Measurements from ENCODE around the gene PERCC1.

Gene PERCC1

DNA sequence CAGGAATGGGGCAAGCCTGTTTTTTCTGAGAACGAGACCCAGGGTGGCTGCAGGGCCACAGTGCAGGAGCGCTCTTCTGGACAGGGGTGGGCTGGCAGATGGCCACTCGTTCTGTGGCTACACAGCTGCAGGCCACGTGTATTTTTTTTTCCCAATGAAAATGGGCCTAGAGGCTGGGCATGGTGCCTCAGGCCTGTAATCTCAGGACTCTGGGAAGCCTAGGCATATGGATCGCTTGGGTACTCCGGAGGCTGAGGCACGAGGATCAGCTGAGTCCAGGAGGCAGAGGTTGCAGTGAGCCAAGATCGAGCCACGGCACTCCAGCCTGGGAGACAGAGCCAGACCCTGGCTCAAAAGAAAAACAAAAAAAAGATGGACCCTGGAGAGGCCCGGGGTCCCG lies 23.1 kb upstream of the PERCC1 start:
- DNase-seq (ENCODE audit: low spot score), result no peak
- H3K27ac ChIP-seq, result peak overlapping the region; percentile 44
- TF ChIP-seq, protein P1, sequence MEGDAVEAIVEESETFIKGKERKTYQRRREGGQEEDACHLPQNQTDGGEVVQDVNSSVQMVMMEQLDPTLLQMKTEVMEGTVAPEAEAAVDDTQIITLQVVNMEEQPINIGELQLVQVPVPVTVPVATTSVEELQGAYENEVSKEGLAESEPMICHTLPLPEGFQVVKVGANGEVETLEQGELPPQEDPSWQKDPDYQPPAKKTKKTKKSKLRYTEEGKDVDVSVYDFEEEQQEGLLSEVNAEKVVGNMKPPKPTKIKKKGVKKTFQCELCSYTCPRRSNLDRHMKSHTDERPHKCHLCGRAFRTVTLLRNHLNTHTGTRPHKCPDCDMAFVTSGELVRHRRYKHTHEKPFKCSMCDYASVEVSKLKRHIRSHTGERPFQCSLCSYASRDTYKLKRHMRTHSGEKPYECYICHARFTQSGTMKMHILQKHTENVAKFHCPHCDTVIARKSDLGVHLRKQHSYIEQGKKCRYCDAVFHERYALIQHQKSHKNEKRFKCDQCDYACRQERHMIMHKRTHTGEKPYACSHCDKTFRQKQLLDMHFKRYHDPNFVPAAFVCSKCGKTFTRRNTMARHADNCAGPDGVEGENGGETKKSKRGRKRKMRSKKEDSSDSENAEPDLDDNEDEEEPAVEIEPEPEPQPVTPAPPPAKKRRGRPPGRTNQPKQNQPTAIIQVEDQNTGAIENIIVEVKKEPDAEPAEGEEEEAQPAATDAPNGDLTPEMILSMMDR (conservative IDR thresholded peaks at IDR 0.05; ENCODE audit: low read depth), result no peak
- CTCF ChIA-PET, result interaction anchor here (0.6 kb wide), 1 partner anchor 44 kb away, joined by 4 read pairs; no protein-coding TSS in a partner anchor
- POLR2A ChIA-PET (ENCODE audit: low non-redundant PET), result interaction anchor here (0.5 to 0.6 kb wide), 2 partner anchors 13 to 281 kb away, joined by 3 to 8 read pairs; partner anchors contain the start of gene UQCC4

DNA sequence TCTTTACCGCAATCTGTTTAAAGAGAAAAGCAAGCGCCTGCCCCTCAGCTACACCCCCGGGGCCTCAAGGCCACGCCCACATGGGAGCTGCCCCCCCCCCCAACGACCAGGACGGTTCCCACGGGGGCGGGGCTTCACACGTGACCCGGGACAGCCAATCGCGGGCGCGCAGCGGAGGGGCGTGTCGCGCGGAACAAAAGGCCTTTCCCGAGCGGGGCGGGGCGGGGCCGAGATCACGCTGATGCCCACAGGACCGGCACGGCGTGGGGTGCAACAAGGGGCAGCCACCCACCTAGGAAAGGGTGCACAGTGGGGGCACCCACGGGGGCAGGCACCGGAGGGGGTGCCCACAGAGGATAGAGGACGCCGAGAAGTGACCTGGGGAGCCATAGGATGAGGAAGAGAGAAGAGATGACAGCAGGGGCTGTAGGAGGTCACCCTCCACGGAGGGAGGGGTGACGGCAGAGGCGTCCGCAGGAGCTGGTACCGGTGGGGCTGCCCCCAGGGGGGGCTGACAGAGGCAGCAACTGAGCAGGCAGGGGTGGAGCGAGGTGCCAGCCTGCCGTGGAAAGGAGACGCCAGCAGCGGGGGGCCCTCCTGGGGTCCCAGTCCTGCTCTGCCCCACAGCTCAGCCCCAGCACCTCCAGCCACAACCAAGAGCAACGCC lies 22.6 kb upstream of the PERCC1 start:
- H3K27ac ChIP-seq, result peak overlapping the region; percentile 44
- CTCF ChIA-PET, result interaction anchor here (0.6 kb wide), 1 partner anchor 45 kb away, joined by 4 read pairs; no protein-coding TSS in a partner anchor
- DNase-seq (ENCODE audit: low spot score), result peak; percentile 97
- POLR2A ChIA-PET (ENCODE audit: low non-redundant PET), result interaction anchor here (0.5 to 0.6 kb wide), 2 partner anchors 12 to 280 kb away, joined by 3 to 8 read pairs; partner anchors contain the start of gene UQCC4
- TF ChIP-seq, protein P1 (conservative IDR thresholded peaks at IDR 0.05; ENCODE audit: low read depth), result no peak

DNA sequence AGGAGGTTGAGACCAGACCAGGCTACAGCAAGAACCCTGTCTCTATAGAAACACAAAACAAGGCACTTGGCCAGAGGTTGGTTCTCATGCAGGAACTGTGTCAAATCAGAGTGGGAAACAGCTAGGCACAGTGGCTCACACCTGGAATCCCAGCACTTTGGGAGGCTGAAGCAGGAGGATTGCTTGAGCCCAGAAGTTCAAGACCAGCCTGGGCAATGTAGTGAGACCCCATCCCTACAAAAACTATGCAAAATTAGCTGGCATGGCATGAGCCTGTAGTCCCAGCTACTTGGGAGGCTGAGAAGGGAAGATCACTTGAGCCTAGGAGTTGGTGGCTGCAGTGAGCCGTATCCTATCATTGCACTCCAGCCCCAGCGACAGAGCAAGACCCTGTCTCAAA lies 18.0 kb upstream of the PERCC1 start:
- ChIA-PET CTCF (interaction anchor here (0.6 to 0.7 kb wide), 4 partner anchors 25 to 1577 kb away, joined by 3 to 4 read pairs (median 3); no protein-coding TSS in a partner anchor), POLR2A (ENCODE audit: low non-redundant PET) (no interaction called here)
- peak overlapping the region; percentile 94; the same call in 1 of the 2 replicates for H3K27ac ChIP-seq
- TF ChIP-seq, protein P1 (conservative IDR thresholded peaks at IDR 0.05; ENCODE audit: low read depth), result no peak
- DNase-seq (ENCODE audit: low spot score), result no peak

DNA sequence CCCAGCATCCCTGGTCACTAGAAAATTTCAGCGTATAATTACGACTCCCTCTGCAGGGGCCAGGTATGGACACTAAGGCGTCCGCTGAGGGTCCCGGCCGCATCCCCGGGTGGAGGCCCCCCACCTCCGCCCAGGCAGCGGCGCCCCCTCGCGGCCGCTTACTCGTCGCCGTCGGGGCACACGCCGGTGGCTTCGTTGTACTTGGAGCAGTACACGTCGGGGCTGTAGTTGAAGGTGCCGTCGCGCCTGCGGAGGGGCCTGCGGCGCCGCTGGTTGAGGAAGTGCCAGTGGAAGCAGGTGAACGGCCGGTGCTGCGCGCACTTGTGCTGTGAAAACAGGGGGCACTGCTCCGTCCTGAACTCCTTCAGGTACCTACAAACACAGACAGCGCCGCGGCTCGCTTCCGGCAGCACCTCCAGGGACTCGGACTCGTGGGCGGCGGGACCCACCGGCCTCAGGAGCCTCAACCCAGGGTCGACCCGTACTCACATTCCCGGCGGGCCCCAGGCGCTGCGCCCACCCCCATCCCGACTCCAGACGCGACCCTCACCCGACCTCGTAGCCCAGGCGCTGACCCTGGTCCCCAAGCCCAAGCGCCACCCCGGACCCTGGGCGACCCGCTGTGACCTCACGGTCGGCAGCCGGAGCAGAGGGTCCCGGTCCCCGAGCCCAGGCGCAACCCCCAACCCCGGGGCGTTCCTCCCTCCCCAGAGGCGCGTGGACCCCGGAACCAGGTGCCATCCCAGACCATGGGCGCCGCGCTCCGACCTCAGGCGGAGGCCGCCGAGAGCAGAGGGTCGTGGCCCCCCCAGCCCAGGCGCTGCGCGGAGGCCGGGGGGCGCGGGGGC lies 17.0 kb upstream of the PERCC1 start:
- DNase-seq (ENCODE audit: low spot score), result peak; percentile 33
- POLR2A ChIA-PET (ENCODE audit: low non-redundant PET), result no interaction called here
- CTCF ChIA-PET, result interaction anchor here (0.7 kb wide), 1 partner anchor 121 kb away, joined by 3 read pairs; no protein-coding TSS in a partner anchor
- peak overlapping the region; percentile 94 for H3K27ac ChIP-seq
- TF ChIP-seq, protein P1 (conservative IDR thresholded peaks at IDR 0.05; ENCODE audit: low read depth), result peak; percentile 79

DNA sequence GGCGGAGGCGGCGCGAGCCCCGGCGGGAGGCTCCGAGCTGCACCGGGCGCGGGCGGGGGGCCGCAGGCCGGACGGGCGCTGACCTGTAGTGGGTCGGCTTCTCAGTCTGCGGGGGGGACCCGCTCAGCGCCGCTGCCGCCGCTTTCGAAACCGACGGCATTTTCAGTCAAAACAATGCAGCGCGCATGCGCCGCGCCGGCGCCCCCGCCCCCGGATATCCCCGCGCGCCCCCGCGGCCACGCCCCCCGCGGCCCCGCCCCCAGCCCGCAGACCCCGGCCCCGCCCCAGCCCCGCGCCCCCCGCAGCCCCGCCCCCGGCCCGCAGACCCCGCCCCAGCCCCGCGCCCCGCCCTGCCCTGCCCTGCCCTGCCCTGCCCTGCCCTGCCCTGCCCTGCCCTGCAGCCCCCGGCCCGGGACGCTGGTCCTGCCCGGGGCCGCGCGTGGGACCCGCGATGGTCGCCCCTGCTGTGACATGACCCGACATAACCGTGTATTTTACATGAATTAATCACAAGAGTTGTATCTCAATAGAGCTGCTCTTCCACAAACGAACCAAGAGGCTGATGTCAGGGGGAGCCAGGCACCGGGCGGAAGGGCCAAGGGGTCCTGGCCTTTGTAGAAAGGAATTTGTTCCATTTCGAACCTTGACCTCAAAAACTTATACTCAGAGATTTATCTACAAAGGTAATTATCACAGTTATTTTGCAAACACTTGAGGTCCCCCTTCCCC lies 16.2 kb upstream of the PERCC1 start, which contains the start of gene UNKL:
UNKL (minus strand) TSS at position 173 of the 729 bp plus-strand sequence; CDS start at position 160, 13 bp downstream.
- POLR2A ChIA-PET (ENCODE audit: low non-redundant PET), result no interaction called here
- CTCF ChIA-PET, result no interaction called here
- TF ChIP-seq, protein P1 (conservative IDR thresholded peaks at IDR 0.05; ENCODE audit: low read depth), result no peak
- peak; percentile 80 for DNase-seq (ENCODE audit: low spot score)
- H3K27ac ChIP-seq, result peak within 1 kb of the TSS; percentile 94

DNA sequence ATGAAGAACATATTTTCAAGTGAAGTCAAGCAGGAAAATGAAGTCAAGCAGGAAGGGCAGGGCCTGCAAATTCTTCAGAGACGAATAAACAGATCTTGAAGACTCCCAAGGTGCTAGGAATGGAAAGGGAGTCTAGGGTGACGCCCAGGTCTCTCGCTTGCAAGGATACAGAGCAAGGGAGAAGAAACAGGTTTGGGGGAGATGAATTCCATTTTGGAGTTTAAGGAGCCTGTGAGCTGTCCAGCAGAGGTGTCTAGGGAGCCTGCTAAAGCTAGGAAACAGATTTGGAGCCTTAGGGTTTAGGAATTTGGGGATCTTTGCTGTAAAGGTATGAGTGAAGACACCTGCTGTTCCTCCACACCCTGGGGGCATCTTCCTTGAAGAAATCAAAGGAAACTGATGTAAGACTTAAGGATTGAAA lies 14.3 kb upstream of the PERCC1 start:
- no peak for DNase-seq (ENCODE audit: low spot score)
- peak overlapping the region; percentile 94 for H3K27ac ChIP-seq
- CTCF ChIA-PET, result no interaction called here
- TF ChIP-seq, protein P1 (conservative IDR thresholded peaks at IDR 0.05; ENCODE audit: low read depth), result no peak
- POLR2A ChIA-PET (ENCODE audit: low non-redundant PET), result no interaction called here
